Measurements from ENCODE around the gene FAM83D. TPM values are rescaled to one million over a fixed set of nuclear protein-coding genes. Genes with fewer than 3 reads are reported as not detected.

Gene FAM83D
- total and polyA plus RNA-seq, 2 donors (not counting 1 experiment from before 2014, with no cell fraction given) = 0.82 to 1.7 TPM

- no peak overlapping the region for H3K4me3 Mint-ChIP-seq
- Histone ChIP-seq H3K36me3 (replicated peaks in 1 of 2; ENCODE audit: control extremely low read depth in 1 of 2, control insufficient read depth in 1 of 2, extremely low read depth in 1 of 2, insufficient read depth in 2 of 2, low read length in 1 of 2) (peaks cover 6 to 34% of the 10 kb centered on the region in 2 experiments), H3K27me3 (replicated peaks in 1 of 4; ENCODE audit: control extremely low read depth in 1 of 4, control insufficient read depth in 3 of 4, insufficient read depth in 4 of 4, low read length in 3 of 4) (no peaks in the 10 kb centered on the region), H4K20me1 (ENCODE audit: control insufficient read depth, insufficient read depth, low read length, poor library complexity, severe bottlenecking) (no peaks in the 10 kb centered on the region), H3K4me3 (ENCODE audit: control extremely low read depth in 1 of 5, extremely low read depth in 1 of 5, insufficient read depth in 1 of 5, low read depth in 2 of 5, low read length in 4 of 5) (no peak overlapping the region), H3K27ac (ENCODE audit: low read length in 2 of 2) (no peak overlapping the region), H3K9ac (ENCODE audit: low read length) (no peak overlapping the region), H3K4me2 (replicated peaks; ENCODE audit: low read depth, low read length, poor library complexity, severe bottlenecking) (no peak overlapping the region), H3K79me2 (ENCODE audit: control insufficient read depth, insufficient read depth, low read length) (no peaks in the 10 kb centered on the region), H3K9me3 (ENCODE audit: control extremely low read depth in 1 of 3, control insufficient read depth in 2 of 3, insufficient read depth in 1 of 3, low read length in 2 of 3) (no peaks in the 10 kb centered on the region), H2AFZ (ENCODE audit: insufficient read depth, low read depth, low read length, poor library complexity, severe bottlenecking) (no peak overlapping the region), H3K4me1 (ENCODE audit: control insufficient read depth in 2 of 2, insufficient read depth in 2 of 2, low read length in 2 of 2) (no peaks in the 10 kb centered on the region)
- no peak for ATAC-seq (ENCODE audit: low read depth)
- DNase-seq = no peak
- no peaks in the 10 kb centered on the region for H3K9me3 Mint-ChIP-seq (ENCODE audit: insufficient read depth)
- no peaks in the 10 kb centered on the region for H3K27me3 Mint-ChIP-seq
- CTCF ChIA-PET = interaction anchor here (1.7 kb wide), 1 partner anchor 10 kb away, joined by 5 read pairs; the partner anchor contains the start of gene DHX35
- H3K4me1 Mint-ChIP-seq = peaks cover 4% of the 10 kb centered on the region
- POLR2A ChIA-PET = no interaction called here
- TF ChIP-seq, protein P1, sequence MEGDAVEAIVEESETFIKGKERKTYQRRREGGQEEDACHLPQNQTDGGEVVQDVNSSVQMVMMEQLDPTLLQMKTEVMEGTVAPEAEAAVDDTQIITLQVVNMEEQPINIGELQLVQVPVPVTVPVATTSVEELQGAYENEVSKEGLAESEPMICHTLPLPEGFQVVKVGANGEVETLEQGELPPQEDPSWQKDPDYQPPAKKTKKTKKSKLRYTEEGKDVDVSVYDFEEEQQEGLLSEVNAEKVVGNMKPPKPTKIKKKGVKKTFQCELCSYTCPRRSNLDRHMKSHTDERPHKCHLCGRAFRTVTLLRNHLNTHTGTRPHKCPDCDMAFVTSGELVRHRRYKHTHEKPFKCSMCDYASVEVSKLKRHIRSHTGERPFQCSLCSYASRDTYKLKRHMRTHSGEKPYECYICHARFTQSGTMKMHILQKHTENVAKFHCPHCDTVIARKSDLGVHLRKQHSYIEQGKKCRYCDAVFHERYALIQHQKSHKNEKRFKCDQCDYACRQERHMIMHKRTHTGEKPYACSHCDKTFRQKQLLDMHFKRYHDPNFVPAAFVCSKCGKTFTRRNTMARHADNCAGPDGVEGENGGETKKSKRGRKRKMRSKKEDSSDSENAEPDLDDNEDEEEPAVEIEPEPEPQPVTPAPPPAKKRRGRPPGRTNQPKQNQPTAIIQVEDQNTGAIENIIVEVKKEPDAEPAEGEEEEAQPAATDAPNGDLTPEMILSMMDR (IDR thresholded peaks at IDR 0.05) = no peak
- no peak for TF ChIP-seq EZH2 (IDR thresholded peaks at IDR 0.05; ENCODE audit: borderline replicate concordance, insufficient read depth, low read depth, low read length, poor library complexity, severe bottlenecking)
- intact Hi-C loops (cut with micrococcal nuclease) = no loop called here
- no peak overlapping the region for H3K27ac Mint-ChIP-seq
Measured at GRCh38 chr20:38973107-38973506, 46.9 kb downstream of the FAM83D start.

GRCh38 chr20:38973645-38974044, 47.4 kb downstream of the FAM83D start:
- TF ChIP-seq, protein P1 (IDR thresholded peaks at IDR 0.05) = no peak
- TF ChIP-seq EZH2 (IDR thresholded peaks at IDR 0.05; ENCODE audit: borderline replicate concordance, insufficient read depth, low read depth, low read length, poor library complexity, severe bottlenecking) = no peak
- Histone ChIP-seq H3K4me3 (ENCODE audit: control extremely low read depth in 1 of 5, extremely low read depth in 1 of 5, insufficient read depth in 1 of 5, low read depth in 2 of 5, low read length in 4 of 5) (no peak overlapping the region), H2AFZ (ENCODE audit: insufficient read depth, low read depth, low read length, poor library complexity, severe bottlenecking) (no peak overlapping the region), H3K9me3 (ENCODE audit: control extremely low read depth in 1 of 3, control insufficient read depth in 2 of 3, insufficient read depth in 1 of 3, low read length in 2 of 3) (no peaks in the 10 kb centered on the region), H4K20me1 (ENCODE audit: control insufficient read depth, insufficient read depth, low read length, poor library complexity, severe bottlenecking) (no peaks in the 10 kb centered on the region), H3K4me1 (ENCODE audit: control insufficient read depth in 2 of 2, insufficient read depth in 2 of 2, low read length in 2 of 2) (no peaks in the 10 kb centered on the region), H3K36me3 (replicated peaks in 1 of 2; ENCODE audit: control extremely low read depth in 1 of 2, control insufficient read depth in 1 of 2, extremely low read depth in 1 of 2, insufficient read depth in 2 of 2, low read length in 1 of 2) (peaks cover 6 to 34% of the 10 kb centered on the region in 2 experiments), H3K79me2 (ENCODE audit: control insufficient read depth, insufficient read depth, low read length) (peaks cover 2% of the 10 kb centered on the region), H3K27ac (ENCODE audit: low read length in 2 of 2) (no peak overlapping the region), H3K9ac (ENCODE audit: low read length) (no peak overlapping the region), H3K4me2 (replicated peaks; ENCODE audit: low read depth, low read length, poor library complexity, severe bottlenecking) (no peak overlapping the region), H3K27me3 (replicated peaks in 1 of 4; ENCODE audit: control extremely low read depth in 1 of 4, control insufficient read depth in 3 of 4, insufficient read depth in 4 of 4, low read length in 3 of 4) (no peaks in the 10 kb centered on the region)
- peaks cover 4% of the 10 kb centered on the region for H3K4me1 Mint-ChIP-seq
- DNase-seq = no peak
- no peak overlapping the region for H3K4me3 Mint-ChIP-seq
- ChIA-PET POLR2A (no interaction called here), CTCF (interaction anchor here (1.7 kb wide), 1 partner anchor 11 kb away, joined by 5 read pairs; the partner anchor contains the start of gene DHX35)
- 92% methylated on average over 2 of the region's 5 CpGs for WGBS (ENCODE audit: insufficient coverage)
- no peaks in the 10 kb centered on the region for H3K27me3 Mint-ChIP-seq
- intact Hi-C loops (cut with micrococcal nuclease) = no loop called here
- no peak overlapping the region for H3K27ac Mint-ChIP-seq
- H3K9me3 Mint-ChIP-seq (ENCODE audit: insufficient read depth) = no peaks in the 10 kb centered on the region
- ATAC-seq (ENCODE audit: low read depth) = no peak
